Fibroblast of lung (primary cell): Measurements from ENCODE around the gene GPX1. TPM values are rescaled to one million over a fixed set of nuclear protein-coding genes. Genes with fewer than 3 reads are reported as not detected.
A peak's percentile ranks its signal among the peaks of the same experiment; 100 is the strongest.
"Not testable (repeated sequence)": the region's sequence is repeated elsewhere in the genome, so short reads cannot be mapped to it uniquely, and the experiment has no call there.

Source experiments
- DNase-seq, 2 donors: peaks; one replicate each; pipeline versions ENCODE4 v3.0.0 to v3.0.0-alpha.2; 2010; ENCODE audit warnings: low read depth in 2 of 2
- H2AFZ ChIP-seq: 2 replicates; pipeline ENCODE4 v1.5.1; 2012; ENCODE audit warnings: low read length, control low read depth, inconsistent platforms
- H3K27ac ChIP-seq: 2 replicates; pipeline ENCODE4 v1.5.1; 2011; ENCODE audit warnings: low read length, control low read depth; ENCODE audit not compliant: insufficient read depth
- H3K27me3 ChIP-seq: 2 replicates; pipeline ENCODE4 v1.5.1; 2011; ENCODE audit warnings: mild to moderate bottlenecking, low read length; ENCODE audit not compliant: control insufficient read depth, insufficient read depth
- H3K36me3 ChIP-seq: 2 replicates; pipeline ENCODE4 v1.5.1; 2011; ENCODE audit warnings: low read length; ENCODE audit not compliant: control insufficient read depth, insufficient read depth
- H3K4me1 ChIP-seq: 2 replicates; pipeline ENCODE4 v1.5.1; 2011; ENCODE audit warnings: low read length; ENCODE audit not compliant: control insufficient read depth, insufficient read depth; ENCODE audit errors: extremely low read depth
- H3K4me2 ChIP-seq: 2 replicates; pipeline ENCODE4 v1.5.1; 2011; ENCODE audit warnings: low read length, control low read depth; ENCODE audit not compliant: insufficient read depth; ENCODE audit errors: extremely low read depth
- H3K4me3 ChIP-seq, 4 experiments: fragments of 200-600 bp in 1 of 4; sonication (generic) in 1 of 4; replicated peaks in 1 of 4; 2 replicates each; pipeline ENCODE4 v1.5.1; 2011 to 2016; ENCODE audit warnings: low read length in 4 of 4, low read depth in 3 of 4, mild to moderate bottlenecking in 3 of 4, control low read depth in 2 of 4, inconsistent platforms in 1 of 4, mixed read lengths in 1 of 4; ENCODE audit not compliant: insufficient read depth in 1 of 4; ENCODE audit errors: control extremely low read depth in 1 of 4
- H3K79me2 ChIP-seq: 2 replicates; pipeline ENCODE4 v1.5.1; 2012; ENCODE audit warnings: mild to moderate bottlenecking, low read length, inconsistent platforms; ENCODE audit not compliant: control insufficient read depth, insufficient read depth
- H3K9ac ChIP-seq: 2 replicates; pipeline ENCODE4 v1.5.1; 2011; ENCODE audit warnings: mild to moderate bottlenecking, low read length, control low read depth; ENCODE audit not compliant: insufficient read depth
- H3K9me3 ChIP-seq: 2 replicates; pipeline ENCODE4 v1.5.1; 2012; ENCODE audit warnings: low read depth, low read length; ENCODE audit not compliant: control insufficient read depth, insufficient read depth
- H4K20me1 ChIP-seq: 2 replicates; pipeline ENCODE4 v1.5.1; 2011; ENCODE audit warnings: low read length; ENCODE audit not compliant: control insufficient read depth, insufficient read depth; ENCODE audit errors: extremely low read depth
- CTCF ChIP-seq, 2 donors: IDR thresholded peaks in 1 of 2; conservative IDR thresholded peaks in 1 of 2; 1 replicate in 1 of 2; 2 replicates in 1 of 2; pipeline ENCODE4 v1.5.1; 2011 to 2012; ENCODE audit warnings: low read length in 2 of 2, control low read depth in 1 of 2, inconsistent platforms in 1 of 2, low read depth in 1 of 2, mild to moderate bottlenecking in 1 of 2
- EZH2 ChIP-seq: IDR thresholded peaks from 2 replicates; pipeline ENCODE4 v1.5.1; 2012; ENCODE audit warnings: low read length, control low read depth, mild to moderate bottlenecking; ENCODE audit errors: missing control alignments
- polyA minus RNA-seq: library from RNA; depleted of rRNA, polyadenylated mRNA; stranded (reverse); fragments of >200 nt; gene quantifications from 2 replicates; pipeline ENCODE4 v1.2.3, GENCODE V29; 2011; ENCODE audit warnings: low replicate concordance
- polyA plus RNA-seq, 2 donors: library from polyadenylated mRNA; depleted of rRNA in 1 of 2; stranded (reverse) in 1 of 2; unstranded in 1 of 2; fragments of >200 nt; gene quantifications; 2 replicates each; pipeline ENCODE4 v1.2.1, GENCODE V29; 2011 to 2012; ENCODE audit warnings: missing spikeins in 1 of 2
- total RNA-seq: library from RNA; depleted of rRNA; stranded (reverse); fragments of >200 nt; gene quantifications from 2 replicates; pipeline ENCODE4 v1.2.1, GENCODE V29; 2014

The GPX1 gene
- total RNA-seq: 447 and 456 TPM in 2 replicates
- polyA plus RNA-seq: 227 and 428 TPM in 2 replicates
- polyA plus RNA-seq (2012): 398 and 683 TPM in 2 replicates
- 235 and 280 TPM in 2 replicates for polyA minus RNA-seq

GRCh38 chr3:49358217-49358883 lies at the start of gene GPX1:
Gene GPX1, minus strand, starts transcription at chr3:49358353. Its CDS starts 75 bp downstream, at chr3:49358278.
- Histone ChIP-seq H3K79me2 (peaks cover 24% of the 10 kb centered on the region), H4K20me1 (no peaks in the 10 kb centered on the region), H2AFZ (no peak within 1 kb of the TSS), H3K36me3 (peaks cover 18% of the 10 kb centered on the region), H3K27ac (peak within 1 kb of the TSS; percentile 90), H3K4me1 (peaks cover 19% of the 10 kb centered on the region), H3K4me2 (peak within 1 kb of the TSS; percentile 77), H3K9ac (peak within 1 kb of the TSS; percentile 78), H3K27me3 (no peaks in the 10 kb centered on the region), H3K9me3 (no peaks in the 10 kb centered on the region), H3K4me3 (peak within 1 kb of the TSS; percentile 69 to 84 (median 74))
- no peak for TF ChIP-seq CTCF (conservative IDR thresholded peaks at IDR 0.05 in 1 of 2, IDR thresholded peaks at IDR 0.05 in 1 of 2; ENCODE audit: low read depth in 1 of 2, low read length in 2 of 2)
- TF ChIP-seq EZH2: no peak
- DNase-seq: peak; percentile 96

- no peaks in the 10 kb centered on the region for H3K9me3 ChIP-seq
- H3K4me2 ChIP-seq: peak overlapping the region; percentile 45
- H3K4me3 ChIP-seq: no peak overlapping the region
- H3K79me2 ChIP-seq: peaks cover 99% of the 10 kb centered on the region
- TF ChIP-seq CTCF (conservative IDR thresholded peaks at IDR 0.05 in 1 of 2, IDR thresholded peaks at IDR 0.05 in 1 of 2; ENCODE audit: low read depth in 1 of 2, low read length in 2 of 2): no peak
- TF ChIP-seq EZH2: no peak
- H3K36me3 ChIP-seq: no peaks in the 10 kb centered on the region
- H2AFZ ChIP-seq: no peak overlapping the region
- H3K4me1 ChIP-seq: no peaks in the 10 kb centered on the region
- no peak for DNase-seq
- H3K27ac ChIP-seq: no peak overlapping the region
- H4K20me1 ChIP-seq: peaks cover 7% of the 10 kb centered on the region
- H3K9ac ChIP-seq: no peak overlapping the region
- no peaks in the 10 kb centered on the region for H3K27me3 ChIP-seq
These were observed 48.7 kb upstream of the GPX1 start for GRCh38 chr3:49406571-49407565.

- not testable (repeated sequence) for H2AFZ ChIP-seq, DNase-seq, H3K4me1 ChIP-seq, H3K27me3 ChIP-seq, H3K36me3 ChIP-seq, H3K9ac ChIP-seq, H3K9me3 ChIP-seq, H4K20me1 ChIP-seq
- Histone ChIP-seq H3K79me2 (peaks cover 98% of the 10 kb centered on the region), H3K4me2 (peak overlapping the region; percentile 54), H3K27ac (peak overlapping the region; percentile 5), H3K4me3 (peak overlapping the region in 1 of 4 experiments; percentile 27)
These were observed 47.4 kb upstream of the GPX1 start for GRCh38 chr3:49405570-49405969.
